GM19467 (cell line): ENCODE measurements around the gene EIPR1.

Source experiments
- ATAC-seq: cut with Tn5 transposase; IDR thresholded peaks from one replicate; pipeline ENCODE4 v1.9.1; 2021; ENCODE audit warnings: mild to moderate bottlenecking, moderate library complexity; ENCODE audit not compliant: unreplicated experiment

The EIPR1 gene

DNA sequence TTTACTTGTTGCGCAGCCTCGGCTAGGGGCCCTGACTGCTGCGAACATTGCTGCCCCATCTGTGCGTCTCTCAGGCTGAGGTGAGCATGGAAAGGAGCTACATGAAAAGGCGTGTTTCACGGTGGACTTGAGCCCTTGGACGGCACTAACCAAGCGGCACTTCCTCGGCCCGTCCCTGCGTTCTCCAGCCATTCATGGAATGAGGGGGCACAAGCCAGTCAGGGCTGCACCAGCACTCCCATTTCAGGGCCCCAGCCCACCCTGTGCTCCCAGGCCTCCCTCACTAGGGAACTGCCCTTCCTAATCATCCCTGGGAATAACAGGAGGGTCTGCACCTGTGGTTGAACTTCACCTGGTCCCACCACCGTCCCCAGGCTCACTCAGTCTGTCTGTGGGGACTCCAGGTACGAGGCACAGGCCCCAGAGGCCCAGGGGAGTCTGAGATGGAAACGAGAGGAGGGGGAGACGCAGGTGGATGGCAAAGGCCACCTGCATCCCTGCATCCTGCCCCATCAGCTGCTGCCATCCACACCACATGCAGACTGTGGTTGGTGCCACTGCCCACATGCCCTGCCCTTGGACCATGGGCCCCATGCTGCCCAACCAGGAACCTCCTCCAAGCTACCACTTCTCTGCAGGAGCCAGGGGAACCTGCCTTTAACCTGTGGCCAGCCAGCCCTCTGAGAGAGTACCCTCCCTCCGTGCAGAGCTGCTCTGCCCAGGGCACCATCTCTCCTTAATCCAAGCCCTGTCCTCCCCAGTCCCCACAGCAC is 99.7 kb downstream of the EIPR1 start:
- ATAC-seq: no peak

- no peak for ATAC-seq
Measured at GRCh38 chr2:3277050-3277747, 100.4 kb downstream of the EIPR1 start.

- ATAC-seq: no peak
Measured at GRCh38 chr2:3272761-3273160, 104.9 kb downstream of the EIPR1 start.

- no peak for ATAC-seq
Measured at GRCh38 chr2:3270095-3270478, 107.5 kb downstream of the EIPR1 start.

GRCh38 chr2:3269425-3270094 is 108.1 kb downstream of the EIPR1 start:
- ATAC-seq: no peak

DNA sequence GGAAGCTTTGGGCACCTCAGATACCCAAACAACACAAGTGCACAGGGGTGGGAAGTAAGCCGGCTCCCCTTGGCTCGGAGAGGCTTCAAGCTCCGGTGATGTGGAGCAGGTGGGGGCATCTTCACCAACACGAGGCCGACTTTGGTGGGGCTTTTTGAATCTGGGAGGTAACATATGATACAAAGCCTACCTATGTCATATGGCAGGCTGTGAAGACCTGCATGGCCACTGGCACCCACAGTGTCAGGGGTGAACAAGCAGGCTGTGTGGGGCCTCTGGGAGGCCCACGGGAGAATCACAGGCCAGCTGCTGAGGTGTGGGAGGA is 109.0 kb downstream of the EIPR1 start:
- ATAC-seq: no peak

DNA sequence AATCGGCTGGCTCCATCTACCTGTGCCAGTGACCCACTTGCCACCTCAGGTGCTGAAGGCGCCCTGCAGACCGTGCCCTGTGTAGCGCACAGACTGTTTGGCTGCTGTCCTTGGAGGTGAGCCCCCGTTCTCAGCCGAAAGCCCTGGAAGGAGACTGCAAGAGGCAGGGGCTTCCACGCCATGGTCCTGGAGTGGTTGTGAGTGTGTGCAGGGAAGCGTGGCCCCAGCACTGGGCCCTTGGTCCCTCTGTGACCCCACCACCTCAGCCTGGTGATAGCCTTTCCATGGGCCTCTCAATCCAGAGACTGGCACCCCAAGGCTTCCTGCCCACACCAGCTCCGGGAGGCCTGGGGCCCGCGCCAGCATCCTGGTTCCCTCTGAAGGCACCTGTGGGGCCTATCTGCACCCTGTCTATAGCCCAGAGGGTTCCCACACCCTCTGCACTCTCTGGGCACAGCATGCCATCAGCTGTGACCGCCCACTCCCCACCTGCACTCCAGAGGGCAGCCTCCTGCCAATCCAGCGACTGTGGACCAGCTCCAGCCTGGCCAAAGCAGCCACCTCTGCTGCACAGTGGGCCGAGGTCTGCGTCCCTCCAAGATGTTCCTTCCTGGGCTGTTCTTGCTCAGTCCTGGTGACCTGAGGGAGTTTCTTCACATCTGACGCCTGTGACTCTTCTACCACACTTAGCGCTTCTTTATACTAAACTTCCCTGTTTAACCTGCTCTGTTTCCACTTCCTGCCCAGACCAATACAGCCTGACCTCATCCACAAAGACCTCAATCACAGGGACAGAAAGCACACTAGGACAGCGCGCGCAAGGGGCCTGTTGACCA is 109.5 kb downstream of the EIPR1 start:
- no peak for ATAC-seq

DNA sequence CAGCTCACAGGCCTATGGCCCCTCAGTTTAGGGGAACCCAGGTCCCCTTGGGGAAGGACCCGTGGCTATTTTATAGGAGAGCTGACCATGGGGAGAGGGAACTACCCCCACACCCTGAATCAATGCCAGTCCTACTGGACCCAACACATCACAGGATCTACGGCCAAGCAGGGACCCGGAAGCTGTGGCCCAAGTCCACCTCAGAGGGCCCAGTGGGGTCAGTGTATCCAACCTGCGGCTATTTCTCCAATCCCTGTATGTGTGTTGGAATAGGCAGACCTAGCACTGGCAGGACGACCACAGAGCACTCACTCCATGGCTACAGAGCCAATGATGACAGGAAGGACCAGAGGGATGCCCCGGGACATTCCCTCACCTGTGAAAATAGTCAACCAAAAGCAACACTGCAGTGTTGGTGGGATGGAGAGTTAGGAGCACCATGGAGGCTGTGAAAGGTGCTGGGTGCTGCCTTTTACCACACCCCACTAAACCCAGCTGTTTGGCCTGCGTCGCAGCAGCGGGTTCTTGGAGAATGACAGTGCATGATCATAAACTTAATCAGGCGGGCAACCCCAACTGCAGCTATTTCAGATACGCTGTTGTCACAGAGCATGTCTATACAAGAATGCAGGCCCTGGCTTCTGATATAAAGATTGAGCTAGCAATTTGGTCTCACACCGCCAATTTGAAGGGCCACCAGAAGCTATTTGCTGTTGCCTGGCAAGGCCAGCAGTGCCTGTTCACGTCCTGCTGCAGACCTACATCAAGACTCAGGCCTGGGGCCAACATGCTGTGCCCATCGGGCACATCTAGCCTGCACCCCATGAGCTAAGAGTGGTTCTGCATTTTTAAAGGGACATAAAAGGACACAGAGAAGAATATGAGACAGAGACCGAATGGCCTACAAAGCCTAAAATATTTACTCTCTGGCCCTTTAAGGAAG is 110.4 kb downstream of the EIPR1 start:
- ATAC-seq: no peak

DNA sequence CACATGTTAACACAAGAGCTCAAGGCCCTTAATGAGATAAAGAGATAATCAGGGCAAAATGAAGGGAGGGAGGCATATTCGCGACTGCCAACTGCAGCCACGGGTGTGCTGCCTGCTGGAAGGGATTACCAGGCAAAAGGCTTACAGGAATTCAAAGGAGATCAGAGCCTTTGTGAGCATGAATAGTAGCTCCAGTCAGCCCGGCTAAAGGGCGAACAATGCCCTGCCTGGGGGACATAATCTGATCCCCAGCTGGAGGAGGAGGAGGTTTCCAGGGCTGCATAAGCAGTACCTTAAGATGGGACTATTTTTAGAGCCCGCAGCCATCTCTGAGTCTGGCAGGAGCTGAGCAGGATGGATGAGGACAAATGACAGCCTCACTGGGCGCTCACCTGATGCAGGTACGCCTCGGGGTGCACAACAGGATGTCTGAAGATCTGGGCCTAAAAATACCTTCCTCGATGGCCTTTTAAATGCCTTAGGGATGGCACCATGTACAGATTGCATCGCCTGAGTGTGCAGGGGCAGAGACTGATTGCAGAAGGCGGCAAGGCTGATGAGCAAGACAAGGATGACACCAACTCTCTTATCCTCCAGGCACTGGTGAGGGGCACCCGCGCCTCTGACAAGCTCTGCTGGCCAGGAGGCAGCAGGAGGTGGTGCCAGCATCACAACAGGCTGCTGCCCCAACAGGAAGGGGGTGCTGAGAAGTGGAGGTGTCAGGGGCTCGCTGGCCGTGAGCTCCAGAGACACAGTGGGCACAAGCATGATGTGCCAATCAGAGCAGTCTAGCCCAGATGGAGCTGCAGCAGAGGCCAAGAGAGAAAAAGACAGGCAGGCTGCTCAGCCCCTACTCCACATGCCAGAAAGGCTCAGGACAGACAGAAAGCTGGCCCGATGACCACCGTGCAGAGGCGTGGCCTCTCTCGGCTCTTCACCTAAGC is 111.4 kb downstream of the EIPR1 start:
- no peak for ATAC-seq

GRCh38 chr2:3265471-3265870 is 112.1 kb downstream of the EIPR1 start:
- no peak for ATAC-seq

DNA sequence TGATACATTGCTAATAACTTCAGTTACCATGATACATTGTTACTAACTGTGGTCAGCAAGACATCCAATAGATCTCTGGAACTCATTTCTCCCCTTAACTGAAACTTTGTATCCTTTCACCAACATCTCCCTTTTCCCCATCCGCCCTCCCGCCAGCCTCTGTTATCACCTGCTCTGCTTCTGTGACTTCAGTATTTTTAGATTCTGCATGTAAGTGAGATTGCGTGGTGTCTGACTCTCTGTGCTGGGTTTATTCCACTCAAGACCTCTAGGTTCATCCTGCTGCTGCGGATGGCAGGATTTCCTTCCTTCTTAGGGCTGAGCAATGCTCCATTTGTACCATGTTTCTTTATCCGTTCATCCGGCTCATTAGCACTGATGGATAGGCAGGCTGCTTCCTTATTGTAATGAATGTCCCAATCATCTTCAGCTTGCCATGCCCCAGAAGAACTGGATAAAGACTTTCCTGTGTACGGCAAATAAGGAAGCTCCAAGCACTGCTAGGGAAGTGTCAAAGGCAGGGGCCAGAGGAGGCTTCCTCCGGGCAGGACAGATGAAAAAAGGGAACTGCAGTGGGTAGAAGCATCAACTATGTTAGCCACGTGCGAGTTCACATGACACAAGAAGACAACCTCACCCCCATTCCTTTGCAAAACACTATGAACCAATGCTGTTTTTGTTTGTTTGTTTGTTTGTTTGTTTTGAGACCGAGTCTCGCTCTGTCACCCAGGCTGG is 113.4 kb downstream of the EIPR1 start:
- no peak for ATAC-seq

- no peak for ATAC-seq
Measured at GRCh38 chr2:3263487-3263886, 114.1 kb downstream of the EIPR1 start.

GRCh38 chr2:3262437-3263388 is 114.9 kb downstream of the EIPR1 start:
- no peak for ATAC-seq

DNA sequence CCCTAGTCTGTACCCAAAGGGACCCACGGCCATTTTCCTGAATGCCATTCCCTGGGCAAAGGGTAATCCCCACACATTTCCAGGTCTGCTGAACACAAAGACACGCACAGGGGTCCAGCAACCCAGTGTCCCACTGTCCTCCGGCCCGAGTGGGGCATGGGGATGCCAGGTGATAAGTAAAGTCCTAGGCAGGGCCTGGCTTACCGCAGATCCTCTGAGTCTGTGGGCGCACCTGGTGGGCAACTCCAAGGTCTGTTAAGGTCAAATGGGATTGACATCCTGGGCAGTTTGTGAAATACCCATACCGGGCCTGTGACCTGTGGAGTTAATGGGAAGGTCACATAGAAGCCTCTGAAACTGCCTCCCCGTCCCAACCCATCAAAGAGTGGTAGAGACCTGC is 116.1 kb downstream of the EIPR1 start:
- no peak for ATAC-seq

DNA sequence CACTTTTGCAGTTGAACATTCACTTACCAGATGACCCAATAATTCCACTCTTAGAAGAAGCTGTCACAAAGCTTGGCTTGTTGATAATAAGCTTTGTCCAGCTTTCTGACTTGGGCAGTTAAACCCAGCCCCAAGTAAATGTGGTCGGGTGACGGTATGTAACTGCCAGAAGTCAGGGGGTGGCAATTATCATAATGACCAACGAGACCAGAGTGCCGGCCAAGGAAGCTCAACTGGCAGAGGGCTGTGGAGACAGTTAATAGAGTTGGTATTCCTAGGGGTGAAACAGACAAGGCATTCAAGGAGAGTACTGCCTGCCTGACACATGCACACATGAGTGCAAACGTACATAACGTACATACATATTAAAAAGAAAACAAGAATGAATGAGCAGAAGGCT is 116.7 kb downstream of the EIPR1 start:
- ATAC-seq: no peak

DNA sequence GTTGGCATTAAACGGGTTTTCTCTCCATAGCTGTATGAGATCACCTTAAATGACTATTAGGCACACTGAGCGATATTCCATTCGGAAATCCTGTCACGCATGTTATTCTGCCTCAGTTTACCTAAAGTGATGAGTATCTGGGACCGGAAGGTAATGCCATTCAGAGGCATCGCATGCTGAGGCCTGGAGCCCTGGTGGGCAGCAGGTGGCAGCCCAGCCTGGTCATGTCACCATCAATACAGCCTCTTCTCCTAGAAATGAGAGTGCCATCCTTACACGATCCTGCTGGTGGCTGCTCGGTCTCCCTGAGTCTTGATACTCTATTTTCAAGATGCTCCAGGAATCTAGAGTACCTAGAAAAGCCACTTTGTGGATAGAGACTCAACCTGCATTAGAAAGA is 119.8 kb downstream of the EIPR1 start:
- ATAC-seq: no peak

GRCh38 chr2:3257166-3257565 is 120.5 kb downstream of the EIPR1 start:
- ATAC-seq: no peak
